KBM-7 (cell line): ENCODE results near the gene ILK.
A peak's percentile ranks its signal among the peaks of the same experiment; 100 is the strongest.

Source experiments
- DNase-seq: peaks from one replicate; pipeline ENCODE4 v3.0.0-alpha.2; 2015
- in situ Hi-C: fragments of 300-500 bp; cut with MboI; formaldehyde crosslinking; loops from 2 replicates; pipeline ENCODE4 v1.14.3; 2020; ENCODE audit warnings: low sequenced_read_pairs, low pct_unique_long_range_greater_than_20kb, mixed read lengths

The ILK gene

DNA sequence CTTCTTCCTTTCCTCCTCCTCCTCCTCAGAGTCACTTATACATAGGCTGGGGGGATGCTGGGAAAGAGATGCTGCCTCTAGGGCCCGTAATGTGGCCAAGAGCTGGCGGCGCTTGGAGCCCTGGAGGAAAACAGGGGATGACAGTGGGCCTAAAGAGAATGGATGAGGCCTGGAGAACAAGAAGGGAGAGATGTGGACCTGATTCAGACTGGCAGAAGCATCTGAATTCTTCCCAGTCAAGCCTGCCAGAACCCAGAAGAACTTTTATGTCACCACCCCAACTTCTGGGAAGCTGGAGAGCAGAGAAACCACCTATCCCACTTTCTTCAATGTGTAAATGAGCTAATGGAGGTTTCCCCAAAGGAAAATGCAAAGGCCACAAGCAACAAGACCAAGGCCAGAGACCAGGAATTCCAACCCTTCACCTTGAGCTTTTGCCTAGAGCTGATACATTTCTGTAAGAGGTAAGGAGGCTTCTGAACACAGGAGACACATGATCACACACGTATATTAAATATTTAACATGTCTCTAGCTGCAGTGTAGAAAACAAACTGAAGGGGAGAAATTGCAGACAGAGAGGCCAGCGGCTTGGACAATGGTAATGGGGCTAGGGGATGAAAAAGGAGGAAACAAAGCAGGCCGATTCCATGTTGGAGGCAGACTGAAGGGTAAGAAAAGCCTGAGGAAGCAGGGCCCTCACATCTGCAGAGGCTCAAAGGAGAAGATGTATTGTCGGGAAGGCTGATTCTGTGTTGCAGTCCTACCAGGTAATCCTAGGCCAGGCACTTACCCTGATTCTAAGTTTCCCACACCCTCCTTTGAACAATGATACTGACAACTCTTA, 1.3 kb upstream of the ILK start:
- in situ Hi-C loops = loop anchor here (10.0 kb wide), 1 partner anchor 58 kb away; no protein-coding TSS in a partner anchor
- DNase-seq = peak; percentile 19

DNA sequence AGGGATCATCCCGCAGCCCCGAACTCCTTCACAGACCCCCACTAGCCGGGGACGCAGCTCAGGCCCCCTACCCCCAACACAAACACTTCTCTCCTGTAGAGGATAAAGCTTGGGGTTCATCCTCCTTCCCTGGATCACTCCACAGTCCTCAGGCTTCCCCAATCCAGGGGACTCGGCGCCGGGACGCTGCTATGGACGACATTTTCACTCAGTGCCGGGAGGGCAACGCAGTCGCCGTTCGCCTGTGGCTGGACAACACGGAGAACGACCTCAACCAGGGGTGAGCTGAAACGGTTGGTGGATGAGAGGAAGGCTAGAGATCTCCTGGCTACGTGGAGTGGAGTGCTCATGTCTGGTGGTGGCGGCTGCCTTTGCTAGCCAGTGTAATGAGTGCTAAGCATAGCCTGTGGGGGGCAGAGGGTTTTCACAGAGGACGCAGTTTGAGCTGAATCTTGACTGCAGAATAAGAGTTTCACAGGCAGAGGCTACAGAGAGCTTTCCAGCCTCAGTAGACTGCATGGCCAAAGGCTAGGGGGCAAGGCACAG, 580 bp downstream of the ILK start:
- in situ Hi-C loops = loop anchor here (10.0 kb wide), 1 partner anchor 59 kb away; no protein-coding TSS in a partner anchor
- peak; percentile 71 for DNase-seq

DNA sequence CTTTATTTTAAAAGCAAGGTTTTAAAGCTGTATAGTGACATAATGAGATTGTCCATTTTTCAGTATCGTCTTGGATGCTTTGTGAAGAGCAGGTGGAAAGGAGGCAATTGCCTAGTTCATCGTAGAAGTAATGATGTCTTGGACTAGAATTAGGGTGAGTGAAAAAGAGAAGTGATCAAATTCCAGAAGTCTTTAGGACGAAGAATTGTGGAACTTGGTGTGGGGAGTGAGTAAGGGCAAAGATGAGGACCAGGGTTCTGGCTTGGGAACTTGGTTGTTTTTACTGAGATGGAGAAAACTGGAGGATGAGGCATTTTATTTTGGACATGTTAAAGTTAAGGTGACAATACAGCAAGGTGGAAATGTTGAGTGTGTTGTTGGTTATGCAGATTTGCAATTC, 1.2 kb downstream of the ILK start:
- in situ Hi-C loops = loop anchor here (10.0 kb wide), 1 partner anchor 60 kb away; no protein-coding TSS in a partner anchor
- DNase-seq = peak; percentile 22

DNA sequence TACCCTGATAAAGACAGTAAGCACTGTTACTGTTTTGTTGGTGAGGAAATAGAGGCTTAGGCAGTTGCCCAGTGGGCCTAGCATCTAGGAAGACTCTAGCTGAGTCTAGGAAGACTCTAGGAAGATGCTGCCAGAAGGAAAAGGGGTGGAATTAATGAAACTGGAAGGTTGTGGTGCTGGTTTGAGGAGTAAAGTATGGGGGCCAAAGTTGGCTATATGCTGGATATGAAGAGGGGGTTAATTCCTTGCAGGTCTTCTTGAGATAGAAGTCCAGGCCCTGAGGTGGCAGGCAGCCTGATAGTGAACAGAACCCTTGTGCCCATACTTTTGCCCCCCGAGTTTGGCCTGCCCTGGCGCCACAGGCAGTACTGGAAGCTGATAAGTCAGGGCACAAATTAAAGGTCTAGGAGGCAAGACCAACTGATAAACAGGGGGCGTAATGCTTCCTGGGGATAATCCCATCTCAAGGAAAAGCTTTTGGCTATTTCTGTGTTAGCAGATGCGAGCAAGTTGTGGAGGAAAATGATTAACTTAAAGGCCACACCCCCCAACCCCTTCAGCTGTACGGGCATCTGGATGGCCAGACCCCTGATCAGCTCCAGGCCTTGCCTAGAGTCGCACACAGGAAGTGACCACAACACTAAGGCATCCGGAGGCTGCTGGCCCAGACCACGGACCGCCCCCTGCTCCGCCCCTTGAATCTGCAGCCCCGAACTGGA, 3.1 kb downstream of the ILK start:
- DNase-seq = peak; percentile 85
- in situ Hi-C loops = loop anchor here (10.0 kb wide), 1 partner anchor 62 kb away; no protein-coding TSS in a partner anchor

DNA sequence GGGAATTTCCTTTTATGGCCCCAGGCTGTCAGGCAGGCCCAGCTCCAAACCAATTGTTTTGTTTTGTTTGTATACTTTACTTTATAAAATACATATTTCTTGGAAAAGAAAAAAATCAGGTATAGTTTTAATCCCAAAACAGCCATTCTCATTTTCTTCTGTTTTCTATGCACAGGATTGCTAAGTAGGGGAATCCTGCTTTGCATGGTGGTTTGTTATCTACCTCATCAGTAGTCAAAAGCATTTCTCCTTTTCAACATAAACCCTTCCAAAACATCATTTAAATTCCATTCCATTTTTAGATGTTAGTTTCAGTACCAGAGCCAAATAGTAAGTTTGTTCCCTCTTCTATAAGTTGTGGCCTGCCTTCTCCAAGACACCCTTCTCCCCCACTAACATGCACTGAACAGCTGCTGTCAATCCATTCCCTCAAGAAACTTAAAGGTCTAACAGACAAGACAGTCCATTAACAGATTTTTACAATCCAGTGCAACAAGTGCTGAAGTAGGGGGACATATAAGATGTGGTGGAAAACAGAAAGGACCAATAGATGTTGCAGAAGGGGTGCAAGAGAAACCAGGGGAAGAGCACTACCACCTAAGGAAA, 3.7 kb downstream of the ILK start:
- DNase-seq = no peak
- in situ Hi-C loops = loop anchor here (10.0 kb wide), 1 partner anchor 62 kb away; no protein-coding TSS in a partner anchor

DNA sequence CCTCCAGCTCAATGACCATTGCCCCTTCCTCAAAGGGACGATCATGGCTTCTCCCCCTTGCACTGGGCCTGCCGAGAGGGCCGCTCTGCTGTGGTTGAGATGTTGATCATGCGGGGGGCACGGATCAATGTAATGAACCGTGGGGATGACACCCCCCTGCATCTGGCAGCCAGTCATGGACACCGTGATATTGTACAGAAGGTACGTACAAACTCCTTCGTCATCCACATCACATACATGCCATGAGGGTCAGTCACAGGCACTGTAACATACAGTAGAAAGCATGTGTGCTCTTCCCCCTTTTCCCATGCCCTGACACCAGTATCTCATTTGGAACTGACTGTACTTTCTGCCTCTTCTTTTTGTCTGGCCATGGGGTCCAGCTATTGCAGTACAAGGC, 4.4 kb downstream of the ILK start:
- in situ Hi-C loops = loop anchor here (10.0 kb wide), 1 partner anchor 63 kb away; no protein-coding TSS in a partner anchor
- DNase-seq = no peak

DNA sequence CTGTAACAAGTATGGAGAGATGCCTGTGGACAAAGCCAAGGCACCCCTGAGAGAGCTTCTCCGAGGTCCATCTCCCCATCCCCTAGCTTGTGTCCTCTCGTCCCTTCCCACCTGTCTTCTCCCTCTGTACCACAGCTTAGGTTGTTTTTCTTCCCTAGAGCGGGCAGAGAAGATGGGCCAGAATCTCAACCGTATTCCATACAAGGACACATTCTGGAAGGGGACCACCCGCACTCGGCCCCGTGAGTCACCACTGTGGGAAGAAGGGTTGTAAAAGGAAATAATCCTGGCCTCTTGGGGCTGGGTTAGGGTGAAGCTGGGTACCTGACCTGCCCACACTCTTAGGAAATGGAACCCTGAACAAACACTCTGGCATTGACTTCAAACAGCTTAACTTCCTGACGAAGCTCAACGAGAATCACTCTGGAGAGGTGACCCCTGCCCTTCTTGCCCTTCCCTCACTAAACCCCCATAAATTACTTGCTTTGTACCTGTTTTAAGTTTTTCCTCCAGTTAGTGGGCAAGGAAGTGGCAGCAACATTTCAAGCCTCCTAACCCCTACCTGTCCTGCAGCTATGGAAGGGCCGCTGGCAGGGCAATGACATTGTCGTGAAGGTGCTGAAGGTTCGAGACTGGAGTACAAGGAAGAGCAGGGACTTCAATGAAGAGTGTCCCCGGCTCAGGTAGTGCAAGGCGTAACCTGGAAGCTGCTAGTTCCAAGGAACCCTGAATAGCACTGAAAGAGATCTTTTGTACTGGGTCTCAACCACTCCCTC, 5.3 kb downstream of the ILK start:
- no peak for DNase-seq
- in situ Hi-C loops = loop anchor here (10.0 kb wide), 1 partner anchor 64 kb away; no protein-coding TSS in a partner anchor

DNA sequence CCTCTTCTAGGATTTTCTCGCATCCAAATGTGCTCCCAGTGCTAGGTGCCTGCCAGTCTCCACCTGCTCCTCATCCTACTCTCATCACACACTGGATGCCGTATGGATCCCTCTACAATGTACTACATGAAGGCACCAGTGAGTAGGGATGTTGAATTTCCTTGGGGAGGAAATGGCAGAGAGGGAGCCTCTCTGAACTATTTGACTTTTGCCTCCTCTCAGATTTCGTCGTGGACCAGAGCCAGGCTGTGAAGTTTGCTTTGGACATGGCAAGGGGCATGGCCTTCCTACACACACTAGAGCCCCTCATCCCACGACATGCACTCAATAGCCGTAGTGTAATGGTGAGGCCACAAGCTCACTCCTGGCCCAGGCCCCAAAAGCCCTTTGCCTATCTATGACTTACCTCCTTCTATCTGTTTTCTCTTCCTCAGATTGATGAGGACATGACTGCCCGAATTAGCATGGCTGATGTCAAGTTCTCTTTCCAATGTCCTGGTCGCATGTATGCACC, 6.0 kb downstream of the ILK start:
- in situ Hi-C loops = loop anchor here (10.0 kb wide), 1 partner anchor 65 kb away; no protein-coding TSS in a partner anchor
- no peak for DNase-seq

DNA sequence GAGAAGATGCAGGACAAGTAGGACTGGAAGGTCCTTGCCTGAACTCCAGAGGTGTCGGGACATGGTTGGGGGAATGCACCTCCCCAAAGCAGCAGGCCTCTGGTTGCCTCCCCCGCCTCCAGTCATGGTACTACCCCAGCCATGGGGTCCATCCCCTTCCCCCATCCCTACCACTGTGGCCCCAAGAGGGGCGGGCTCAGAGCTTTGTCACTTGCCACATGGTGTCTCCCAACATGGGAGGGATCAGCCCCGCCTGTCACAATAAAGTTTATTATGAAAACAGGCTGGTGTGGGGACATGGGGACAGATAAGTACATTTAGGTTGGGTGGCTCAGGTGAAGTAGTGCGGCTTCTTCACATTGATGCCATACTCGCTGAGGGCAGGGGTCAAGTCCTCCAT, 7.0 kb downstream of the ILK start:
- in situ Hi-C loops = no loop called here
- no peak for DNase-seq

DNA sequence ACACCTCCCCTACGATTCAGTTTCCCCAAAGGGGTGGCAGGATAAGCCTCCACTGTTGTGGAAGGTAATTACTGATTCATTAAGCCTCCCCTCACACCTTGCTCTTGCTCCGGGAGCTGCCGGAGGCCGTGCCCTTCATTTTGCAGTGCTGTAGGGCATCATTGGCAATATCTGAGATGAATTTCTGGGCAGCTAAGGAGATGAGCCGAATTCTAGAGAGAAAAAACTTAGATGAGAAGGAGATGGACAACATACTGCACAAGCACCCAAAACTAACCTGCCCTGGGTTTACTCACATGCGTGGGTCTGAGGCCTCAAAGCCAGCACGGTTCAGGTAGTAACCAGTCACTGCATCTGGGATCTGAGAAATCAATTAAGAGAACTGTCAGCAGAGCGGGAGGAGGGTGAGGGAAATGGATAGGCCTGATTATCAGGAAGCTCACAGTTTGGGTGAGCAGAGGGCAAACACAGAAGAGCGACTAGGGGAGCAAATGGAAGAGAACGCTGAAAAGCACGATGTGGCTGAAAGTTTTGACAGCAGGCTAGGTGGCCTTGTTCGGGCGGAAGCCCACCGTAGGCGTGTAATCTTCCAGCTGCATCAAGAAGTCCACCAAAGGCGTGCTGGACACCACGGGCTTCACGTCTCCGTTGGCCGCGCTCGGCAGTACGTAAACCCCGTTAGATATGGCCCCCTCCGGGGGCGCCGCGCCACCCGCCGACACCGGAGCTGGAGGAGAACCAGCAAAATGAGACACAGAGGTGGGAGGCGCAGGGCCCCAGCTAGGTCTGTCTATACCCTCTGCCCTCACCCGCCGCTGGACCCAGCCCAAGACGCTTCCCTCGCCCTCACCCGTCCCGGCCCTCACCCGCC, 7.8 kb downstream of the ILK start:
- in situ Hi-C loops = no loop called here

DNA sequence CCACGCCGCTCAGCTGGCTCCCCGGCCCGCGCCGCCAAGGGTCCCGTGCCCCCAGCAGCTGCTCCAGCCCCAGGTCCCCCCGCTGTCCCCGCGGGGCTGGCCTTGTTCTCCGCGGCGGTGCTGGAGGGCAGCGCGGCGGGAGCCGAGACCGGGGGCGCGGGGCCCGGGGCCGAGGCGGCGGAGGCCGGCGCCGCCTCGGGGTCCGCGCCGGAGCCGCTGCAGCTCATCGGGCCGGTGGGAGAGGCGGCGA, 8.3 kb downstream of the ILK start:
- DNase-seq = no peak
- in situ Hi-C loops = no loop called here

More for the DNA sequence above, 7.8 kb downstream of the ILK start:
- peak; percentile 26 for DNase-seq

DNA sequence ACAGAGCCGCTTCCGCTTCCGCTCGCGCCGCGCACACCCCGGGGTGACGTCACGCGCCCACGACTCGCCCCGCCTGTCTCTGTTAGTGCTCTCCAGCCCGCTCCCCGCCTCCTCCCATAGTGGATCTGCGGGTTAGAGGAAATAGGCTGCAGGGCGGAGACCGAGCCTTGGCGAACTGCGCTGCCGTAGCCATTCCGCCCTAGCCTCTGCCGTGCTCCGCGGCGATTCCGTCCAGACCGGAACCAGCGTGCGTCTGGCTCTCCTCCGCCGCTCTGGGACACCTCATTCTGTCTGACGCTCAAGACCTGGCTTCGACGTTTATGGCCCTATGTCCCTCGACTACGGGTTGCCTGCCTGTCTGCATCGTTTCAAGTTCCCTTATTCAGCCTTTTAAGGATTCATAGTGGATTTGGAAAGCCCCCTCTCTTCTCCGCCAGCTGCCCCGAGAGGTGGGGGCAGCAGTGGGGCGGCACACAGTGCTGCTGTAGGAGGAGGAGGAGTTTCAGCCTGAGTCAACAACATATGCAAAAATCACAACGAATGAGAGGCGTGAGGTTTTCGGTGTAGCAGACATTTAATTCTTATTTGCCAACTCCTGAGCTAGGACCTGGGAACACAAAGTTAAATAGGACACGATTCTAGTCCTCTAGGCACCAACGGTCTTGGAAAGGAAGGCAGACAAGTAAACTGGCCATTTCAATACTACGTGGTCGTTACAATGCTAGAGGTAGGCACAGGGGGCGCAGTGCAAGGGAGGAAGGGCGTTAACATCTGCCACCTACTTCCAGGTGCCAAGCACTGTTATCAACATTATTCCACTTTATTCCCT, 8.9 kb downstream of the ILK start, which contains the start of gene TAF10:
Gene TAF10 (minus strand): TSS at position 4 of the 829 bp plus-strand sequence. CDS start 27 bp downstream, outside the sequence.
- peak; percentile 97 for DNase-seq
- in situ Hi-C loops = no loop called here

DNA sequence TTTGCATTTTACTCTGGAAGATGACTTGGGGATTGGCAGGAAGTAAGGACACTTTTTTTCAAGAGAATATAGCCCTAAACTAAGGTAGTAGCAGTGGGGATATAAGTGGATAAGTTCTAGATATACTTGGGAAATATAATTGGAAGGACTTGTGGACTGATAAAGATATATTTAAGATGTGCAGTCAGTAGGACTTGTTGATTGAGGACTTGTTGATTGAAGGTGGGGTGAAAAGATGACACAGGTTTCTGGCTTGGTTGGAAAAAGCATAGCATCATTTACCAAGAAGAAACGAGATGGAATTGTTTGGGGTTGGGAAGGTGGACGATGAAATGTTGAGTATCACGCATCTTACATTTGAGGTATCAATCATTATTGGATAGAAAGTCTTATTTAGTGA, 9.9 kb downstream of the ILK start:
- in situ Hi-C loops = no loop called here
- no peak for DNase-seq

DNA sequence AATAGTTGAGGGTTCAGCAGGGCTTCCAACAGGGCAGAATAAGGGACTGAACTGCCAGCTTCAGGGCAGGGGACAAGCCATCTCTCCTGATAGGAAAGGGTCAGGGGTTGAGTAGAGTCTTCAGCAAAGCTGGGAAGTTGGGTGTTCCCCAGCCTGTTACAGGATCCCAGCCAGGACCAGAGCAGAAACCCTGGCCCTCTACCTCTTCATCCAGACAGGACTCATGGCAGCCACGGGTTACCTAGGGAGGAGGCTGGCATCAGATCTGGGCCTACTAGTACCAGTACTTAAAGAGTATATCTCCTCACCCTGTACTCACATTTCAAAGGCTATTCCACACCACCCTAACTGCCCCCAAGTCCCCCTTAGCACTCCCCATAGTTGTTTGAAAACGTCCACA, 10.9 kb downstream of the ILK start:
- in situ Hi-C loops = no loop called here
- DNase-seq = no peak

DNA sequence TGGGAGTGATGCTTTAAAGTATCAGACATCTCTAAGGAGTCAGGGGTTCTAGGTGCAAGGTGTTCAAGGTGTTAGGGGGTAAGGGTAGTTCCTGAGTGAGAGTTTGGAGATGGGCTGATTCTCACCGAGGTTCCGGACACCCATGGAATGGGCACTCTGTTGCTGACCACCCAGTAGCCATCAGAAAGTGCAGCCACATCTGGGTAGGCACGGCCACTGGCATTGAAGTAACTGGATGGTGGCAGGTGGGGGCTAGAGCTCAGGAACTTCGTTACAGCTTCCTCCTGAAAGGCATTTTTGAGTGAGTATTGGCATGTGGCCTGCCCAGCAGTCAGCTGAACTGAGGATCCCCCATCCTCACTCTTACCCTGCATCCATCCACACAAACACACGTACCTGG, 11.5 kb downstream of the ILK start:
- in situ Hi-C loops = no loop called here

DNA sequence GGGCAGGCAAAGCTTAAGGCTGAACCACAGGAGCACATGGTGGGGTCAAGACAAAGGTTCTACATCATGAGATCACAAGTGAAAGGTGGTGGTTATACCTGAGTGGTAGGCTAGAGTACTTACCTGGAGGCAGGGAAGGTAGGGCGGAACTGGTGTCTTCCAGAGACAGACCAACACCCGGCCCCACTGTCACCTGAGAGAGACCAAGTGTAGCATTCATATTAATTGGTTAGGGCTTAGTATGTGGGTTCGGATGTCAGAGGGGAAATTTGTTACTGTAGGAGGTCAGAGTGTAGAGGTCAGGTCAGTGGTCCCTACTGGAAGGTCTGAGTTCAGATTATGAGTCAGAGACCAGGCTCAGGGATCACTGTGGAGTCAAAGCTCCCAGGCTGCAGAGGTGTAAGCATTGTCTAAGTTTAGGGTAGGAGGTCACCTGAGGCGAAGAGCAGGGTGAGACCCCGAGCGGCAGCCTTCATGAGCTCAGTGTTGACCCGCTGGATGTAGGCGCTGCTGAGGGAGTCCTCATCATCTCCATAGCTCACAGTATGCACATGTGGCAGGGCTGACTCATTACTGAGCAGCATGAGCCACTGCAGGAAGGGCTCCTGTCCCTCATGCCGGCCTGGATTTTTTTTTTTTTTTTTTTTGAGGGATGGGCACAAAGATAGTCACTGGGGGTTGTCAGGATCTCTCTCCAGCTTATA, 12.5 kb downstream of the ILK start:
- in situ Hi-C loops = no loop called here
- no peak for DNase-seq

More for the DNA sequence above, 11.5 kb downstream of the ILK start:
- DNase-seq = no peak
